GM19452 (cell line): Measurements from ENCODE around the gene PAM.
"Not testable (repeated sequence)": the region's sequence is repeated elsewhere in the genome, so short reads cannot be mapped to it uniquely, and the experiment has no call there.

Experiments
- ATAC-seq: cut with Tn5 transposase; IDR thresholded peaks from one replicate; pipeline ENCODE4 v1.9.1; 2021; ENCODE audit not compliant: unreplicated experiment

PAM gene

DNA sequence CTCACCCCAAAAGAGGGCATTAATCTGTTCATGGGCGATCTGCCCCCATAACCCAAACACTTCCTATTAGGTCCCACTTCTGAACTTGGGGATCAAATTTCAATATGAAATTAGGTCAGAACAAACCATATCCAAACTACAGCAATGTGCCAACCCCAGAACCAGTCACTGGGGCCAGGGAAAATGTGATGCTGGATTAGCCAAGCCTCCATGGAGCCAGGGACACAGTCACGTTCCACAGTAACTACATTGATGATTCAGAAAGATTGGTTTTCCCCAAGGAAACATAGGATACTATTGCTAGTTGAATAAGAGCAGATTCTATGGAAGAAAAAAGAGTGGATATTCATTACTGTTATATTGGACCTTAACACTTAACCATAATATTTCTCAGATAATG is 280.6 kb downstream of the PAM start:
- no peak for ATAC-seq

DNA sequence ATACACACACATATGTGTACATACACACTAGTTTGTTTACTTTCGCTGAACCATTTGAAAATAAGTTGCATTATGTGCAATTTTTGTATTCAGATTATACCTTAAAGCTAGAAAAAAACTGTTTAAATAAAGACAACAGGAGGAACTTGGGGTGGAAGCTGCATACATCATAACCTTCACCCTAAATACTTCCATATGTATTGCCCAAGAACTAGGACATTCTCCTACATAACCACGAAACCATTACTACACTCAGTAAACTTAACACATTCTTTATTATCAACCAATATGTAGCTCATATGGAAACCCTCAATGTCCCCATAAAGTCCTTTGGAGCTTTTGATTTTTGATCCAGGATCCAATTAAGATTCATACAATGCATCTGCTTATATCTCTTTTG is 281.5 kb downstream of the PAM start:
- ATAC-seq = no peak

DNA sequence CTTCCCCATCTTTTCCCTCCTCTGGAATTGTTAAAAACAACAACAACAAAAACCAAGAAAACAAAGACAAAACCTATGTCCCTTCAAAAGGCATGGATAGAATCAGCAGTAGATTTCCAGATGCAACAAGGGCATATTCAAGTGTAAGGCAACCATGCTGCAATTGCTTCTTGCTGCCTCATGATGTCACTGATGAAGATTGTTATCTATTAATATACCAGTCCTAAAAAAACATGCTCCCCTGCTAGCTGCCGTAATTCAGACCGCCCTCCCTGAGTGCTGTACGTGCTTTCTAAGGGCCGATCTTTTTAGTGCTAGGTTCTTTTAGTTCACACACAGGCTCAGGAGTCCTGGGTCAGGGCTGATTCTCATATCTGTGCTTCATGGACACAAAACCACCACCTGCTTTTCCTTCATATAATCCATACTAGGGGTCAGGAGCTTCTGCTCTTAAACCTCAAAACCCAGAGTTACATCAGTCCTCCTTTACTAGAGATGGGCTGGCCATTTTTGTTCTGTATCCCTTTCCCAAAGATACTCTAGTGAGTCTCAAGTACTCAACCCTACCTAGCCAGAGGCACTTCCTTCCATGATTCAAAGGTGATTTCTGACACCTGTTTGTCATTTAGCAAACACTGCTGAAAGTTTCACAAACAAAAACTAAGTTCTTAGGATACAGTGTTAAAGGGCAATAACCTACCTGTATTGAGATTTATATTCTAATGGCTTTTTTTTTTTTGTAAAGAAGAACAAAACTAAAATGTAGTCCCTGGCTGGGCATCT is 282.8 kb downstream of the PAM start:
- no peak for ATAC-seq

DNA sequence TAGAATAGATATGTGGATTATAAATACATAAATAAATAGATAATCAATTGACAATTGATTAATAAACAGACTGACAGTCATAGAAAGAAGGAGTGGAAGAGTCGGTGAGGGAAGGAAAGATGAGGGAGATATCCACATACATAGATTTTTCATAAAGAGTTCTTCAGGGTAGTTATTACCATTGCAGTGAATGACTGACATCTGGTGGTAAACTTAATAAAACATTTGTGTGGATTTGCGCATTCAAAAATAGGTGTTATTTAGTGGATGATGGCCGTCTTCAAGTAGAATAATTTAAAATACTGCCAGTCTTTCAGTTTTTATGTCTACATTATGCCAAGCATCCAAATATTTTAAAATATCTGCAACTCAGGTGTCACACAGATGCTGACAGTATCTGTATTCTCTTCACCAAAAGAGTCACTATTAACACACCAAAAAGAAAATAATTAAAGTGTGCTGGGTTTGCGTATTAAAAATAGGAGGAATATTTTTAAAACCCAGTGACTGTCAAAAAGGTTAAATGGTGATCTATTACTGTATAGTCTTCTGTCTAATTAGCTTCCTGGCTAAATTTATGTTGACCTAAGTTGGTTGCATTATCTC is 286.1 kb downstream of the PAM start:
- no peak for ATAC-seq

DNA sequence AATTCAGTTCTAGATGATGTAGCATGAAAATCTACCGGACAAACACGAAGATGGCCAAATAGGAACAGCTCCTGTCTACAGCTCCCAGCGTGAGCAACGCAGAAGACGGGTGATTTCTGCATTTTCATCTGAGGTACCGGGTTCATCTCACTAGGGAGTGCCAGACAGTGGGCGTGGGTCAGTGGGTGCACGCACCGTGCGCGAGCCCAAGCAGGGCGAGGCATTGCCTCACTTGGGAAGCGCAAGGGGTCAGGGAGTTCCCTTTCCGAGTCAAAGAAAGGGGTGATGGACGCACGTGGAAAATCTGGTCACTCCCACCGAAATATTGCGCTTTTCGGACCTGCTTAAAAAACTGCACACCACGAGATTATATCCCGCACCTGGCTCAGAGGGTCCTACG is 291.6 kb downstream of the PAM start:
- not testable (repeated sequence) for ATAC-seq

DNA sequence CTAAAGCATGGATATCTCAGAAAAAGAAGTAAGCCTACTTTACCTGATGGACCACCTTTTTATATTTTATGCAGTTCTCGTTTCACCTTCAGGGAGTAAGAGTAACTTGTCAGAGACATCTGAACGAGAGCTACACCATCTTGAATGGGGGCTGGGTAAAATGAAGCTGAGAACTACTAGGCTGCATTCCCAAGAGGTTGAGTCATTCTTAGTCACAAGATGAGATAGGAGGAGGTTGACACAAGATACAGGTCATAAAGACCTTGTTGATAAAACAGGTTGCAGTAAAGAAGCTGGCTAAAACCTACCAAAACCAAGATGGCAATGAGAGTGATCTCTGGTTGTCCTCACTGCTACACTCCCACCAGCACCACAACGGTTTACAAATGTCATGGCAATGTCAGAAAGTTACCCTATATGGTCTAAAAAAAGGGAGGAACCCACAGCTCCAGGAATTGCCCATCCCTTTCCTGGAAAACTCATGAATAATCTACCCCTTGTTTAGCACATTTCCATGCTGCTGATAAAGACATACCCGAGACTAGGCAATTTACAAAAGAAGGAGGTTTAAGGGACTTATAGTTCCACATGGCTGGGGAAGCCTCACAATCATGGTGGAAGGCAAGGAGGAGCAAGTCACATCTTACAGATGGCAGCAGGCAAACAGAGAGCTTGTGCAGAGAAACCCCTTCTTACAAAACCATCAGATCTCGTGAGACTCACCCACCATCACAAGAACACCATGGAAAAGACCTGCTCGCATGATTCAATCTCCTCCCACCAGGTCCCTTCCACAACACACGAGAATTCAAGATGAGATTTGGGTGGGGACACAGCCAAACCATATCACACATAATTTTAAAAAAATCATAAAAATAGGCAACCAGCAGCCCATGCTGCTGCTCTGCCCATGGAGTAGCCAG is 302.4 kb downstream of the PAM start:
- no peak for ATAC-seq

DNA sequence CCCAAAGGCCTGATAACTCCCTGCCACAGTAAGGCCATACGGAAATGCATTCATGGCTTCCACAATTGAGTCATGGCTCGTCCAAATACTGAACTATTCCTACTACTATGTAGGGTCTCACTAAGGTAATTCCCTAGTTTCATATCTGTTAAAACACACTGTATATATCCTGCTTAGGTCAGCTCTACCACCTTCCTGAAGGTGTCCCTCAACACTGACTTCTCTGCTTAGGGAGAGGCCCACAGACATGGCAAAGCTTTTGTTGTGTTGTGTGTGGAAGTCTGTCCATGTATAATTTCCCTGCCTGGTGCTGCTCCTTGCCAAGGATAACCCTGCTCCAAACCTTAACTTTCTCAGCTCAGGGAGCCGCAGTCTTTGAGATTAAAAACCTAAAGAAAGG is 304.4 kb downstream of the PAM start:
- ATAC-seq = no peak

DNA sequence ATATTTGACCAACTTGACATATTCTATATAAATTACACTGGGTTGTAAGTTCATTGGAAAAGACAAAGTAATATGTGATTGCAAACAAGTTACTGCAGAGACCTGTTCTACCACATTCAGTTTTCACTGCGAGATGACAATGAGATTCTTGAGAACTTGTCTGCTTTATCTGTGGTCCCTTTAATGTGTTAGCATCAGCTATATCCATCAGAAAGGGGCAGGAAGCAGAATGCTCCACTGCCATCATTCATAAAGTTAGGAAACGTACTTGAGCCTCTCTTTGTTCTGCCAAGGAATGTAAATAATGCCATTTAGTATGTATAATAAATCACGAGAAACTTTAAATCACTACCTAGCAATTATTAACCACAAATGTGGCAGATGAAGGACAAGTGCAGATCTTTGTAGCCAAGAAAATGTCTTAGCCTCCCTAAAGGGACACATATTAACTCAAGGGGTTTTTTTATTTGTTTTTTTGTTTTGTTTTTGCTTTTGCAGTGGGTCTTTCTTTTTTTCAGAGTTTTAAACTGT is 305.4 kb downstream of the PAM start:
- ATAC-seq = no peak

DNA sequence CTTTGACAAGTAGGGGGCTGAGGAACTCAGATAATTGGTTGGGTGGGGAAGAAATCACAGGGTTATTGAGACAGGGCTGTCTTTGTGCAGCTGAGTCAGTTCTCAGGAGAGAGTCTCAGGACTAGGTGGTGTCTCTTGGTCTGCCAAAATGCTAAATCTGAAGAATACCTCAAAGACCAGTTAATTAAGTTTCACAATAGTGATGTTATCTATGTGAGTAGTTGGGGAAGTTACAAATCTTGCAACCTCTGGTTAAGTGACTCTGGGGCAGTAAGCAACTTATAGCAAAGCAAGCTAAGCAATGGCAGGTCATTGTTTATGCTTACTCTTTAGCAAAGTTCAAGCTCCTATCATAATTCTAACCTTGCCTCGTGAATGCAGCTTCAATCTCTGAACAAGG is 311.2 kb downstream of the PAM start:
- ATAC-seq = no peak

DNA sequence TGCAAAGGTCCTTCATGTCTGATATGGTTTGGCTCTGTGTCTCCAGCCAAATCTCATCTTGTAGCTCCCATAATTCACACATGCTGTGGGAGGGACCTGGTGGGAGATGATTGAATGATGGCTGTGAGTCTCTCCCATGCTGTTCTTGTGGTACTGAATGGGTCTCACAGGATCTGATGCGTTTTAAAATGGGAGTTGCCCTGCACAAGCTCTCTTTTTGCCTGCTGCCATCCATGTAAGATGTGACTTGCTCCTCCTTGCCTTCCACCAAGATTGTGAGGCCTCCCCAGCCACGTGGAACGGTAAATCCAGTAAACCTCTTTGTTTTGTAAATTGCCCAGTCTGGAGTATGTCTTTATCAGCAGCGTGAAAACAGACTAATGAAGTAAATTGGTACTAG is 318.4 kb downstream of the PAM start:
- ATAC-seq = not testable (repeated sequence)

DNA sequence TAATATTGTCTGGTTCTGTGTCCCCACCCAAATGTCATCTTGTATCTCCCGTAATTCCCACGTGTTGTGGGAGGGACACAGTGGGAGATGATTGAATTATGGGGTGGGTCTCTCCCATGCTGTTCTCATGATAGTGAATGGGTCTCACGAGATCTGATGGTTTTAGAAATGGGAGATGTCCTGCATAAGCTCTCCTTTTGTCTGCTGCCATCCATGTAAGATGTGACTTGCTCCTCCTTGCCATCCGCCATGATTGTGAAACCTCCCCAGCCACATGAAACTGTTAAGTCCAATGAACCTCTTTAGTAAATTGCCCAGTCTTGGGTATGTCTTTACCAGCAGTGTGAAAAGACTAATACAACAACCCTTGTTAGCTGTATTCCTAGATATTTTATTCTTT is 320.3 kb downstream of the PAM start:
- no peak for ATAC-seq
